Stimulated activated CD8-positive, alpha-beta memory T cell treated with anti-CD3 and anti-CD28 coated beads, Interleukin-12 subunit alpha, Interleukin-12 subunit beta, amount 100 ng/mL, for 1 hour (primary cell): ENCODE data around the gene CD70.
"Not testable (repeated sequence)": the region's sequence is repeated elsewhere in the genome, so short reads cannot be mapped to it uniquely, and the experiment has no call there.

Experiments used
- DNase-seq: peaks from one replicate; pipeline ENCODE4 v3.0.0-alpha.2; 2020; ENCODE audit warnings: low read depth

CD70 gene

GRCh38 chr19:6597471-6598253, 6.7 kb upstream of the CD70 start:
- not testable (repeated sequence) for DNase-seq

DNA sequence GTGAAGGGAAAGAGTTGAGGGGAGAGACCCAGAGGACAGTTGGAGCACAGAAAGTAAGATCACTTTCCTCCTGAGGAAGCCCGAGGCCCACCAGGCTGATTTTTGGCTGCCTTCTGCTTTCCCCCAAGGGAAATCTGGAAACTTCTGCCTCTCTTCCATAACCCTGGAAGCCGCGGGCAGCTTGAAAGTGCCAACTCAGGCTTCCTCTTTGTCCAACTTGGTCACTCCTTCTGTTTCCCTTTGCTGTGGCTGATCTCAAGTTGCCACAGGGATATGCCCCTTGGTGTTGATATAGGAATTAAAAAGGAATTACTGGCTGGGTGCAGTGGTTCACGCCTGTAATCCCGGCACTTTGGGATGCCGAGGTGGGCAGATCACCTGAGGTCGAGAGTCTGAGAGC, 5.7 kb upstream of the CD70 start:
- no peak for DNase-seq

- DNase-seq: no peak
These were observed 2.9 kb upstream of the CD70 start for GRCh38 chr19:6593651-6594416.

DNA sequence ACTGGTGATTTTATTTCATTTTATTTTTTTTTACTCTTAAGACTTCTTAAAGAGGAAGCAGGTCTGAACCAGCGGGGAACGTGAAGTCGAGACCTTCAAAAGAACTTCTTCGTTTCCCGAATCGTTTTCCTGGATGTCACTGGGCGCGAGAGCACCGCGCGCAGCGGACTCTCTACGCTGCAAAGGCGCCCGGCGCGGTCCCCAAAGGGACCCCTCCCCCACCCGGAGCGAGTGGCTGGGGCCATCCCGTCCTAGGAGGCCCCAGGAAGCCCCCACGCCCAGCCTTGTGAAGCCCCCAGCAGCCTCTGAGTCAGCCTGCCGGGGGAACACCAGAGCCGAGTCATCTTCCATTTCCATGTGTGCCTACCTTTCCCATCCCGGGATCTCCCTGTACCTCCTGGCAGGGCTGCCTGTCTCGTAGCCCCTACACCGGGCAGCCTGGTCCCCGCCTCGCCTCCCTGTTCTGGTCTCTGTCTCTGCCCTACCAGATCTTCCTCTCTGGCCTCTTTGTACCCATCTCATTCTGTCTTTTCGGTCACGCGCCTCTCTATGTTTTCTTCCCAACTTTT, 608 bp downstream of the CD70 start:
- DNase-seq: no peak

DNA sequence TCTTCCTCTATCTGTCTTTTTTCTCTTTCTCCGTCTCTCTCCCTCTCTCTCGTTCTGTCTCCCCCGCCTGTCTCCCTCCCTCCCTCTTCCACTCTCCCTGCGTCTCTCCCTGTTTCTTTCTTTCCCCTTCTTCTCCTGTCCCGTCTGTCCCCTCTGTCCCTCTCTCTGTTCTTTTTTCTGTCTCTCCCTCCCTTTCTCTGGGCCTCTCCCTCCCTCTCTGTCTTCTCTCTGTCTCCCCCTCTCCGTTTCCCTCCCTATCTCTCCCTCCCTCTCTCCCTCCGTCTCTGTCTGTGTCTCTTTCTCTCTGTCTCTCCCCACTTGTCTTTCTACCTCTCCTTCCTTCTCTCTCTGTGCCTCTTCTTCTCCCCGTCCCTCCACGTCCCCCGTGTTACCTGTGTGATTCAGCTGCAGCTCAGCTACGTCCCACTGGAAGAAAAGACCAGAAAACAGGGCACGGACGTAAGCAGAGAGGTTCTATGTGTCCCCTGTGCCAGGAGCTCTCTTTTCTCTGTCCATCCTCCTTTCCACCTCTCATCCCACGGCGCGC, 1.2 kb downstream of the CD70 start:
- no peak for DNase-seq

GRCh38 chr19:6588508-6589345, 2.2 kb downstream of the CD70 start:
- DNase-seq: no peak

DNA sequence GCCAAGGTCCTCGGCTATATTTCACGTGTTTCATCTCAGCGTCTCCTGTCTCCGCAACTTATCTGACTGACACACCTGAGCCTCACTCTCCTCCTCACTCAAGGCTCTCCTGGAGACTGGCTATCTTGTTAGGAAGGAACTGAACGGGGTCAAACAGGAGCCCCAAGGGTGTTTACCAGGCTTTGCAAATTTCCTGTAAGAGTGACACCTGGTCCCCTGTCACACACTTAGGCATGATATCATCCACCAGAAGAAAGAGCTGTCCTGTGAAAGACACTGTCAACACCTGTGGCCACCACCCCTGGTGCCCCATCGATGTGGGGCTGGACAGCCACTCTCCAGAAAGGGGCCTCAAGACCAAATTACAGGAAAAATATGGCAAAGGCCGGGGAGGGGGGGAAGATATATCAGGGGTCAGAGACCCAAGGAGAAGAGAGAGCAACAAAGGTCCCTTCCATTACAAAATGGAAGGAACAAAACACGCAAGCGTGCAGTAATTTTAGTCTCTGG, 2.9 kb downstream of the CD70 start:
- DNase-seq: no peak

GRCh38 chr19:6587093-6587820, 3.7 kb downstream of the CD70 start:
- no peak for DNase-seq

- DNase-seq: no peak
These were observed 4.2 kb downstream of the CD70 start for GRCh38 chr19:6586726-6587092.

- DNase-seq: no peak
These were observed 4.9 kb downstream of the CD70 start for GRCh38 chr19:6586056-6586455.

DNA sequence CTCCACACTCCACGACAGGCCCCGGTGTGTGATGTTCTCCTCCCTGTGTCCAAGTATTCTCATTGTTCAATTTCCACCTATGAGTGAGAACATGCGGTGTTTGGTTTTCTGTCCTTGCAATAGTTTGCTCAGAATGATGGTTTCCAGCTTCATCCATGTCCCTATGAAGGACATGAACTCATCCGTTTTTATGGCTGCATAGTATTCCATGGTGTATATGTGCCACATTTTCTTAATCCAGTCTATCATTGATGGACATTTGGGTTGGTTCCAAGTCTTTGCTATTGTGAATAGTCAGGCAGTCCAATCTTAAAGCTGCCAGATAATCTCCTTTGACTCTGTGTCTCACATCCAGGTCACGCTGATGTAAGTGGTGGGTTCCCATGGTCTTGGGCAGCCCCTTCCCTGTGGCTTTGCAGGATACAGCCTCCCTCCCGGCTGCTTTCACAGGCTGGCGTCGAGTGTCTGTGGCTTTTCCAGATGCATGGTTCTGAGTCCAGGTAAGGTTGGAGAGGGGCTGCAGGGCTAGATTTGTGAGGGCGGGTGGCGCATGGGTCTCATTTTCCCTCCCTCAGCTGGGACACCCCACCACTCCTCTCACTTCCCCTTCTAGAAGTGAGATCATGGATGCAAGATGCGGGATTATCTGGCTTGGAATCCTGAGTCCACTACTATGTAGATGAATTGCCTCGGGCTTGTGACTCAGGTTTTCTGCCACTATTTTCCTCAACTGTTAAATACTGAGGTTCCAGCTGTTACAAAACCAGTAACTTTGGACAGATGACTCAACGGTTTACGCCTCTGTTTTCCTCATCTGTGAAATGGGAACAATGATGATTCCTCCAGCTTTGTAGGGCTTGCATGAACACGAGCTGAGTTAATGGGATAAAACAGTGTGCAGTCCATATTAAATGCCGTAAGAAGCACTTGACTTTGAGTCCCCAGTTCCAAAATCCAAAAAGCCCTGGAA, 8.2 kb downstream of the CD70 start:
- not testable (repeated sequence) for DNase-seq

GRCh38 chr19:6580313-6580712, 10.6 kb downstream of the CD70 start:
- DNase-seq: no peak

DNA sequence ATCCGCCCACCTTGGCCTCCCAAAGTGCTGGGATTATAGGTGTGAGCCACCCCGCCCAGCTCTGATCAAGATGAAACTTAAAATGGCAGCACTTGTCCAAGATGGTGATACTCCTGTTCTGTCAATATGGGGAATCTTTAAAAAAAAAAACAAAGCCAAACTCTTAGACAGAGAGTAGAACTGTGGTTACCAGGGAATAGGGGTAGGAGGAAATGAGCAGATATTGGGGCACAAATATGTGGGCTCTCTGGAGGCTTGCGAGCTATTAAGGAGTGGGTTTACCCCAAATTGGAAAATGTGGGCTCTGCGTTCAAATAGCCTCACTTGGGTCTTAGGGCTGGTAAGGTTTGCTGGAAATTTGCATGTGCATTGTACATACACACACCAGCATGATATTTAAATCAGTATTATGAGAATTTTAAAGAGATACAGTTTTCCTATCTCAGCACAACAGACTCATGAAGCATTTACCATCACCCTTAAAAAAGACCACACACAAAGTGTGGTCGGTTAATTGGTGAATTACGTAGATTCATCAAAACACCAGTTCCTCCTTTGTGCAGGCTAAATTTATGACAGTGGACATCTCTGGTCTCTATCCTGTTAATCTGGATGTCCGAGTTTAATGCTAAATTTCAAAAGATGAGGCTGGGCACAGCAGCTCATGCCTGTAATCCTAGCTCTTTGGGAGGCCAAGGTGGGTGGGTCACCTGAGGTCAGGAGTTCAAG, 11.3 kb downstream of the CD70 start:
- no peak for DNase-seq

DNA sequence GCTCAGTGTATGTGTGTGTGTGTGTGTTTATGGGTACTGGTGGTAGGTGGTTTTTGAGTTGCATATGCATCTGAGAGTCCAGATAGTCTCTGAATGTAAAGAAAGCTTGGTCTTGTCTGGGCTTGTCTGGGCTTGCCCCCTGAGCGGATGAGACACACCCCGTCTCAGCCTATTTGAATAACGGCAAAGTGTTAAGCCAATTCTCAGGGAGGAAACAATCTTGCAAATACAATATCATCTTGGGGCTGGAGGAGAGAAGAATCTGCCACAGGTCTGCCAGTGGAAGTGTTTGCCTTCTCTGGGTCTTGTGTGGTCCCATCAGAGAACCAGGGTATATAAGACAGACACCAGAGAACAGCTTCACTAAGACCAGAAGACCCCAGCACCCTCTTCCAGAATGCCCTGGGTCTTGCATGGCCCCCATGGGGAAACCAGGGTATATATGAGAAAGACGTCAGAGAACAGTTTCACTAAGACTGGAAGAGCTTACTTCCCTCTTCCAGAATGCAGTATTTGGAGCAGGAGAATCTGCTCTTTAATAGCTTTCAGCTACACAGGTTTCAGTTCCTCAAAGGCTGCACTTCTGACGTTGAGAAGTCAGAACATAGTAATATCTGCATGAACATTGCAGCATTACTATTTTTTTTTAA, 13.3 kb downstream of the CD70 start:
- DNase-seq: no peak

DNA sequence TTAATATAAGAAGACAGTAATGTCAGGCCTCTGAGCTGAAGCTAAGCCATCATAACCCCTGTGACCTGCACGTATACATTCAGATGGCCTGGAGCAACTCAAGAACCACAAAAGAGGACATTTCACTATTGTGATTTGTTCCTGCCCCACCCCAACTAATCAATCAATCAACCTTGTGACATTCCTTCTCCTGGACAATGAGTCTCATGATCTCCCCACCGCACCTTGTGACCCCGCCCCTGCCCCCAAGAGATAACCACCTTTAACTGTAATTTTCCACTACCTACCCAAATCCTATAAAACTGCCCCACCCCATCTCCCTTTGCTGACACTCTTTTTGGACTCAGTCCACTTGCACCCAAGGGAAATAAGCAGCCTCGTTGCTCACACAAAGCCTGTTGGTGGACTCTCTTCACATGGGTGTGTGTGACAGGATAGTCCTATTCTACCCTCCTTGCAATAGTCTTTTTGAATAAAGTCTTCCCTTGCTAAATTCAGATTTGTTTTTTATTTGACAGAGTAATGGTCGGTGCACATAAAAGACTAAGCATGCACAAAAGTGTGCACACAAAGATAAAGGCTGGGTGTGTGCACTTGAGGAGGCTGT, 14.0 kb downstream of the CD70 start:
- DNase-seq: no peak

- DNase-seq: no peak
These were observed 17.6 kb downstream of the CD70 start for GRCh38 chr19:6573350-6573749.

DNA sequence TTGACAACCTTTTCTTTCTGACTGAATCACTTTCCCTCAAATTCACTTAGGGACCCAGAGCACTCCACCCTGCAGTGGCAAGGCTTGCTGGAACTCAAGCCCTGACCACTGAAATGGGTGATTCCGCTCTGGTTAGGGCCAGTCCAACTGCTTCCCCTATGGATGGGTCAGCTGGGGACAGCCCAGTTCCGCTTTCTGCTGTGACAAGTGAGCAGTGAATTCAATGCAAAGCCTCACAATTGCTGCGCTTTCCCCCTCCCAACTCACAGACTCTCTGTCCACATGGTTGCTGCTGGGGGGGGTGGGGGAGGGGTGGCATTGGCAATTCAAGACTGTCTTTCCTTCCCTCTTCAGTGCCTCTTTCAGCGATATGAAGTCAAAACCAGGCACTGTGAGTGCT, 18.7 kb downstream of the CD70 start:
- DNase-seq: no peak

DNA sequence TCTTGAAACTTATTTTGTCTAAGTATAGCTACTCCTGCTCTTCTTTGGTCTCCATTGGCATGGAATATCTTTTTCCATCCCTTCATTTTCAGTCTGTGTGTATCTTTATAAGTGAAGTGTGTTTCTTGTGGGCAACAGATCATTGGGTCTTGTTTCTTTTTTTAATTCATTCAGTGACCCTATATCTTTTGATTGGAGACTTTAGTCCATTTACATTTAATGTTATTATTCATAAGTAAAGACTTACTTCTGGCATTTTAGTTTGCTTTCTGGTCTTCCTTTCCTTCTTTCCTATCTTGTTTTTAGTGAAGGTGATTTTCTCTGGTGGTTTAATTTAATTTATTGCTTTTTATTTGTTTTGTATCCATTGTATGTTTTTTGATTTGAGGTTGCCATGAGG, 19.8 kb downstream of the CD70 start:
- no peak for DNase-seq
